IPS-NIHi7 (cell line): ENCODE data around the gene GOLGA6L7.
"Not testable (repeated sequence)": the region's sequence is repeated elsewhere in the genome, so short reads cannot be mapped to it uniquely, and the experiment has no call there.

Experiments
- DNase-seq: peaks from one replicate; pipeline ENCODE4 v3.0.0; 2012; ENCODE audit warnings: mixed read lengths; ENCODE audit errors: extremely low spot score

The GOLGA6L7 gene

DNA sequence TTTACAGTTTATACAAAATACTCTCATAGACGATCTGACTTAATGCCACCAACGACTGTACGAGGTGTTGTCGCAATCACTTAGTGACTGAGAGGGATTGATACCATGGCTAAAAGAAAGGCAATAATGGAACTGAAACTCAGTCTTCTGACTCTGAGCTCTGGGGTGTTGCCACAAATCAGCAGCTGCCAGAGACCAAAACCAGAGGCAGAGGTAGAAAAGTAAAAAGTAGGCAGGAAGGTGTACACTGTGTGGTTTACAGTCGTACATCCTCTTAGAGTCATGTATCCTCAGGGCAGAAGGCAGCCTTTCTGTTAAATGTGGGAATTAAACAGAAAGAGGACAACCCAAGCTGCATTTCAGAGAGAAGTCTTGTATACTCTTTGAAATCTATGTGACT is 1.2 kb downstream of the GOLGA6L7 start:
- not testable (repeated sequence) for DNase-seq

DNA sequence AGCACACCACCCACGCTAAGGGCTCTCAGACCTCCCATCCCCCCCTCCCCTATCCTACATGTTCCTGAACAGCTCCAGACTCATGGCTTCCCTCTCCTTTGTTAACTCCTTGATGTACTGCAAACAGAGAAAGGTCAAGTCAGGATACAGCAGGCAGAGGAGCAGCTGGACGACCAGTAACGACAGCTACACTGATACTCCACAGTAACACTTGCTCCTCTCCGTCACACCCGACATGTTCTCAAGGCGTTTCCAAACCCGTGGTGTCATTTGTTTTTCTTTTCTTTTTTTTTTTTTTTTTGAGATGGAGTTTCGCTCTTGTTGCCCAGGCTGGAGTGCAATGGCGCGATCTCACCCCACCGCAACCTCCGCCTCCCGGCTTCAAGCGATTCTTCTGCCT is 4.3 kb downstream of the GOLGA6L7 start:
- DNase-seq, result not testable (repeated sequence)

DNA sequence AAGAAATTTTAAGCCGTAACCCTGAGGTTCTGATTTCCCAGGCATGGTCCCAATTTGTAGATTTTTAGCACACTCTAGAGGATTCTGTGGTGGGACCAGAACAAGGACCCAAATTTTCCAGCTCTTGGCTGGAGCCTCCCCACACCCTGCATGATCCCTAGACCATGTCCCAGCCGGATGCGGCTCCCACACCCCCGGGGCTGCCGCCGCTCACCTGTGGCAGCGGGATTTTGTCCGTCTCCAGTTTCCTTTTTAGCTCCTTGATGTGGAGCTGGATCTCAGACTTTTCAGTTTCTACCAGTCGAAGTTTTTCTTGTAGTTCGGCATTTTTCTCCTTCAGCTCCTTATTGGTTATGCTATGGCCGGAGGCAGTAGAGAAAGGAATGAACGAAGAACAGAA is 4.9 kb downstream of the GOLGA6L7 start:
- DNase-seq, result not testable (repeated sequence)

DNA sequence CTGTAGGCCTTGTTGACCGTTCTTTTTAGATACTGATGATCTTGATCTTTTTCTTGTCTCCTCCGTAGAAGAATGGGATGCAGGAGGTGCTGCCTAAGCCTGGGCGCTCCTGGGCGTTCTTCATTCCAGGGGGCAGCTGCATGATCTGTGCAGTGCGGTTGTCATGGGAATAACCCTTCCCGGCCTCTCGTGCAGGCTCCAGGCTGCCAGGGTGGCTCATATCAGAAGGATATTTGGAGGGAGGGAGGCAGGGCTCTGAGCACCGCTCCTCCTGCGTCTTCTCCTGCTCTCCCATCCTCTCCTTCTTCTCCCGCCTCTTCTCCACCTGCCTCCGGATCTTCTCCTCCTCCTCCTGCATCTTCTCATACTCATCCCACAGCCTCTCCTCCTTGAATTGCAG is 6.2 kb downstream of the GOLGA6L7 start:
- DNase-seq, result not testable (repeated sequence)

DNA sequence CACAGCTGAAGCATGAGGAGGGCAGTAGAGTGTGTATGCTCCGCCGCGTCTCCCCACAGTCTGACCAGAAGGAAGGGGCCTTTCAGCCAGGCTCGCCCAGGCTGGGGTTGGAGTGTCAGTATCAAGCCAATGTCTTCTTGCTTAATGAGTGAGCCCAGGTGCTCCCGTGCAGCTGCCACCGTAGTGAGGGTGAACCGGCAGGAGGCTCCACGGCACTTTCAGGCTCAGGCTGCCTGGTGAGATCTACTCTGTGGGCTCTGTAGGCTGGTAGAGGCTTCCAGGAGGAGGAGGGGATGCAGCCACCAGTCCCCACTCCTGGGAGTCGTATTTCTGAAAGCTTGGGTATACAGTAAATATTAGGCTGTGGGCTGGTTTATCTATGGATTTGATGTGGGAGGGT is 8.2 kb downstream of the GOLGA6L7 start:
- DNase-seq, result not testable (repeated sequence)

DNA sequence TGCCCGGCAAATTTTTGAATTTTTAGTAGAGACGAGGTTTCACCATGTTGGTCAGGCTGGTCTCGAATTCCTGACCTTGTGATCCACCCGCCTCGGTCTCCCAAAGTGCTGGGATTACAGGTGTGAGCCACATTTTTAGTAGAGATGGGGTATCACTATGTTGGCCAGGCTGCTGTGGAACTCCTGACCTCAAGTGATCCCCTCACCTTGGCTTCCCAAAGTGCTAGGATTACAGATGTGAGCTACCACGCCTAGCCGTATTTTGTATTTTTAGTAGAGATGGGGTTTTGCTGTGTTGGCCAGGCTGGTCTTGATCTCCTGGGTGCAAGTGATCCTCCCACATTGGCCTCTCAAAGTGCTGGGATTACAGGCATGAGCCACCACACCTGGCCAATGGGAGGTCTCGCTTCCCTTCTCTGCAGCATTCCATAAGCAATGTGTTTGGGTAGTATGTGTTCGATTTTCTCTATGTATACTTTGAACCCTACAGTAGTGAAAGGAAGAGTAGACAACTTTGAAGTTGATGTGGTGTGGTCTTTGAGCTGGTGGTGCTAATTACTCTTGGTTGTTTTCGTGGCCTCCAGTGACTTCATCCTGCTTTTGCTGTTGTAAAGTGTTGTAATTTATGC is 13.4 kb downstream of the GOLGA6L7 start:
- not testable (repeated sequence) for DNase-seq

DNA sequence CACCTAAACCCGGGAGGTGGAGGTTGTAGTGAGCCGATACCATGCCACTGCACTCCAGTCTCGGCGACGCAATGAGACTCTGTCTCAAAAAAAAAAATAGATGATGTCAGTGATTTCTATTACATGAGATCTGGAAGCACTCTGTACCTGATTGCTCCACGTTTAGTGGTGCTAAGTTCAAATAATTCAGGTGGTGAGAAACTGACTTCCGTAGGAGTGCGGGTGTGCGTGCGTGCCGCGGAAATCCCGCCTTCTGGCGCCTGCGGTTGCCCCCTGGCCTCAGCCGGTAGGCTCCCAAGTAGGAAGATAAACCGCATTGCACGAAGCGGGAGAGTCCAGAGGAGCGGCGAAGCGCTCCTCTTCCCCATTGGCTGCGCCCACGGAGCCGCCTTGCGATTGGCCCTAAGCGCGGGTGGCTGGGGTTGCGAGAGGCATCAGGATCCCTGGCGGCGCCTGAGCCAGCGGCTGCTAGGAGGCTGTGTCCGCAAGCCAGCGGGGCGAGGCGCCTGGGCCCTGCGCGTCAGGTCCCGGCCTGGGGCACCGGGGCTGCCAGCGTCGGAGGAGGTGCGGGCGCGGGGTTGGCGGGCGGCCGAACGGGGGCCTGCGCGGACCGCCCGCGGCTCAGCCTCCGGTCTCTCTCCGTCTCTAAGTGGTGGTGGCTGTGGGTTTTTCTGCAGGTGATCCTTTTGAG is 16.4 kb downstream of the GOLGA6L7 start:
- peak; percentile 83 for DNase-seq

DNA sequence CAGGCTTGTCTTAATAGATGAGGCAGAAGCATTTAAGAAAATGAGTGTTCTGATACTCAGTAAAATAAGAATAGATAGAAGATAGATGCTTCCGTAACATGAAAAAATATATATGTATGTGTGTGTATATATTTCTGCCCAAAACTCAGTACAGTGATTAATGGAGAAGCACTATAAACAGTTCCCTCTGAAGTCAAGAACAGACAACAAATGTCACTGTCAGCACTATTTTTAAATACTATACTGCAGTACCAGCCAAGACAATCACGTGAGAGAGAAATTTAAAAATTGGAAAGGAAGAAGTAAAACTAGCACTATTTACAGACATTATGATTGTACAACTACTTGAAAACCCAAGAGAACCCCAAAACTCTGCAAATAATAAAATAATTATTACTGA is 27.0 kb downstream of the GOLGA6L7 start:
- not testable (repeated sequence) for DNase-seq

DNA sequence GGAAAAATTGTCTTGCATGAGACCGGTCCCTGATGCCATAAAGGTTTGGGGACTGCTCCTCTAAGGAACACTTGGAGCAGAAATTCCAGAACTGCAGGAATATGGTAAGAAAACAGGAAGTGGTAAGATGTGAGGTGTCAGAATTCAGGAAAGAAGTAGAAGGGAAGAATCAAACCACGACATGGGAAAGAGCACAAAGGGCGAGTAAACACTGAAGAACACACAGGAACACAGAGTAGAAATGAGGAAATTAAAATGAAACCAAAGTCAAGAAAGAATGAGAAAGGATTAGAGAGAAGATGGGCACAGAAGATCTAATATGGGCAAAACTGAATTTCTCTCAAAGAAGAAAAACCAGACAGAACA is 28.5 kb downstream of the GOLGA6L7 start:
- not testable (repeated sequence) for DNase-seq

DNA sequence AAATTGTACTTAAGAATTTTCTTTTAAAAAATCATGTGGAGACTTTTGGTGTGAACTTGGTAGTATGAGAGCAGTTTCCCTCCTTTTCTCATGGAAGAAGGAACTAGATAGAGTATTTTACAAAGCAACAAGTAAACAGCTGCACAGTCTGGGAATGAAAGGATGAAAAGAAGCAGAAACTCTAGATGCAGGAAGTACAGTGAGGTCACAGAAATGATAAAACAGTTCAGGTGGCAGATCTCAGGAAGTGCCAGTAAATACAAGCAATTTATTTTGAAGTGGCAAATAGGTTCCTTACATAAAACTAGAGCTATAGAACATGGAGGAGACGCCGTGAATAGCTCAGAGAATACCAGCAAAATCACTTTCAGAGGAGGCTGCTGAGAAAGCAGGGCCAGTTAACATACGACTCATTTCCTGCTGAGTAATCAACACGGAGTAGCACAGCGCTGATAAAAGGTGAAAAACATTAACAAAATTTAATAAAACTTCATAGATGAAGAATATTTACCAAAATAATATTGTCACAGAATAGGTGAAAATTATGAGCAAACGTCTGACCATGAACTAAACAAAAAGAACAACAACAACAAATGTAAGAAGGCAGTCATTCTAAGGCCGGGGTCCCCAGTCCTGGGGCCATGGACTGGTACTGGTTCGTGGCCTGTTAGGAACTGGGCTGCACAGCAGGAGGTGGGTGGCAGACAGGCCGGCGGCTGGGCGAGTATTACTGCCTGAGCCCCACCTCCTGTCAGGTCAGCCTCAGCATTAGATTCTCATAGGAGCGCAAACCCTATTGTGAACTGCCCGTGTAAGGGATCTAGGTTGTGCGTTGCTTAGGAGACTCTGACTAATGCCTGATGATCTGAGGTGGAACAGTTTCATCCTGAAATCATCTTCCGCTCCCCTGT is 29.2 kb downstream of the GOLGA6L7 start:
- DNase-seq, result not testable (repeated sequence)

DNA sequence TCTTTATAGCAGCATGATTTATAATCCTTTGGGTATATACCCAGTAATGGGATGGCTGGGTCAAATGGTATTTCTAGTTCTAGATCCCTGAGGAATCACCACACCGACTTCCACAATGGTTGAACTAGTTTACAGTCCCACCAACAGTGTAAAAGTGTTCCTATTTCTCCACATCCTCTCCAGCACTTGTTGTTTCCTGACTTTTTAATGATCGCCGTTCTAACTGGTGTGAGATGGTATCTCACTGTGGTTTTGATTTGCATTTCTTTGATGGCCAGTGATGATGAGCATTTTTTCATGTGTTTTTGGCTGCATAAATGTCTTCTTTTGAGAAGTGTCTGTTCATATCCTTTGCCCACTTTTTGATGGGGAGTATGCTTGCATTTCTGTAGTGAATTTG is 30.3 kb downstream of the GOLGA6L7 start:
- not testable (repeated sequence) for DNase-seq

DNA sequence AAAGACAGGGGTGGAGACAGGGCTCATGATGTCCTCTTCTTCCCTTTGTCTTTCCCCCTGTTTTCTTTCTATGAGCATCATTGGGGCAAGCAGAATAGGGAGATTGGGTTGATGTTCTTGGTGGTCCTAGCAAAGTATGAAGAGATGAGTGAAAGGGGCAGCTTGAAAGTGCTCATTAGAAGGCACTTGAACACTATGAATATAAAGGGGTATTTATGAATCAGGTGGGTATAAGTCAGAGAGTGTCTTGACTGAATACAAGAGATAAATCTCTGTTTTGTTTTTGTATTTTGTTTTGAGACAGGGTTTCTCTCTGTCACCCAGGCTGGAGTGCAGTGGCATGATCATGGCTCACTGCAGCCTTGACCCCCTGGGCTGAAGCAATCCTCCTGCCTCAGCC is 34.4 kb downstream of the GOLGA6L7 start:
- not testable (repeated sequence) for DNase-seq

DNA sequence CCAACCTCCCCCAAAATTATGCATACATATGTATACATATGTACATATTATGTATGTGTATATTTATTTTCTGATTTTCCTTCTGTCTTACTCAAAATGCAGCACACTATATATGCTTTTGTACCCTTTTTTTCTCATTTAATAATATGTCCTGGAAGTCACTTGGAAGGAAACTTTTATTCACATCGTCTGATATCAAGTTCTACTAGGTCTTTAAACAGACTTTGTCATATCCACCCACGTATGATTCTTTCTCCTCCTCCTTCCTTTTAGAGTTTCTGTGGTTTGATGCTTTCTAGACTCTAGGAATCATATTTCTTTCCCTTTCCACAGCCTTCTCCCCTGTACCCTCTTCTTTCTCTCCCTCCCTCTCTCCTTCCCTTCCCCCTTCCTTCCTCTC is 35.1 kb downstream of the GOLGA6L7 start:
- DNase-seq, result not testable (repeated sequence)

DNA sequence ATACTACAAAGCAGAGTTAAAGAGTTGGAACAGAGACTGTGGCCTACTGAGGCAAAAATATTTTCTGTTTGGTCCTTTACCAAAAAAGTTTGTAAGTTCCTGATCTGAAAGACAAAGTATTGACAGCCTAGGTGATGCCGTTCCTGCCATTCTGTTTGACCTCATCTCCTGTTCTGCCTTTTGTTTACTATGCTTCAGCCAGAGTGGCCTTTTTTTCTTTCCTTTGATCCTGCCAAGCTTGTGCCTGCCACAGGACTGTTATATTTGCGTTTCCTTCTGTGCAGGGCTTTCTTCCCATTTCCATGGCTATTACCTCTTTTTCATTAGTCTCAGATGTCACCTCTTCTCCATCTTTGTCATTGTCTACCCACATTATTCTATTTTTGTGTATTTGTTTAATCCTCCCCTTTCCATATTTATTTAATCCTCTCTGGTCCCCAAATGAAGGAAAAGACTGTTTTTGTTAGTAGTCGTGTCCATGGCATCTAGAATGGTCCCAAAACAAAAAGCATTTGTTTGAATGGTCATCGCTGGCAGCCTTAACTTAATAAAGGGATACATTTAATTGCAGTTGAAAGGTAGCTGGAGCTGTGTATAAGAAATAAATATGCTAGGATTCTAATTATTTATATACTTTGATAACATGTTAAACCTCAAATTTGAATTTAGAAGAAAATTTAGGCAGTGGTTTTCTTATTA is 36.4 kb downstream of the GOLGA6L7 start:
- not testable (repeated sequence) for DNase-seq

DNA sequence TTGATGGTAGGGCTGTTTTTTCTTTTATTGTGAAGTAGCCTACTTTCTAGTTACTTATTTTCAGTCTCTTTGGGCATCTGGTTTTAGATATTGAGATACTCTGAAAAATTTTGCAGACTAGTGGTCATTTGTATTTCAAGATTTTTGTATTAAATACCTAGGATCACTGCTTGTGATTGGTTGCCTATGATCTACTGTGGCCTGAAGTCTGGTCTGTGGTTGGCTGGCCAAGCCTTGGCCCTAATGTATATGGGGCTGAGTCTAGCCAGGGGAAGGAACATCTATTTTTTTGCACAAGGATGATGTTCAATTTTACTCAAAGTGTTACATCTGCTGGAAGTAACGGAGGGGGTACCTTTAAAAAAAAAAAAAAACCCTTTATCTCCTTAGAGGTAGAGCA is 38.0 kb downstream of the GOLGA6L7 start:
- not testable (repeated sequence) for DNase-seq

DNA sequence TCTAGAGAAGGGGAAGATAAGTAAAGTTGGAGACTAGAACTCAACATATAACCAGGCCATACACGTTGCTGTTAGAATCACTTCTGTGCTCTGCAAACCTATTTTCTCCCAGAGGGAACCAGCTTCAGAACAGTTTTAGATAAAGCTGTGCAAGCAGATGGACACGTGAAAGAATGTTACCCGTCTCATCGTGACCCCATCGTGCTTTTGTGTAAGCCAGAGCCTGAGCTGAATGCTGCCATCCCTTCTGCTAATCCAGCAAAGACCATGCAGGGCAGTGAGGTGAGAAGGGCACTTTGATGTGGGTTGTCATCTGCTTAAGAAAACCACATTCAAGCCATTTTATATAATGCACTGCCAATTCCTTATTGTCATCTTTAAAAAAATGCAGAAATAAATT is 40.3 kb downstream of the GOLGA6L7 start:
- DNase-seq, result not testable (repeated sequence)

DNA sequence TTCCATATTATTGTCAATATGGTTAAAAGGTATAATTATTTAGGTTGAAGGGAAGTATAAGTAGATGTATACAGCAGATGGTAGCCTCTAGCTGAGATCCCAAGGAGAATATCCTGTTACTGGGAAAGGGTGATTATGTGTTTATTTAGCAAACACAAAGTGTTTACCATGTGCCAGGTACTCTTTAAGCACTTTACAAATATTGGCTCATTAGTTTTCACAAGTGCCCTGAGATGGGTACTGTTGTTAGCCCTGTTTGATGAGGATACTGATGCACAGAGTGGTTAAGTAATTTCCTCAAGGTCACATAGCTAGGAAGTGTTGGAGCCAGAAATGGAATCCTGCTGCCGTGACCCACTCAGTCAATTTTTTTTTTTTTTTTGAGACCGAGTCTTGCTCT is 48.1 kb downstream of the GOLGA6L7 start:
- not testable (repeated sequence) for DNase-seq

DNA sequence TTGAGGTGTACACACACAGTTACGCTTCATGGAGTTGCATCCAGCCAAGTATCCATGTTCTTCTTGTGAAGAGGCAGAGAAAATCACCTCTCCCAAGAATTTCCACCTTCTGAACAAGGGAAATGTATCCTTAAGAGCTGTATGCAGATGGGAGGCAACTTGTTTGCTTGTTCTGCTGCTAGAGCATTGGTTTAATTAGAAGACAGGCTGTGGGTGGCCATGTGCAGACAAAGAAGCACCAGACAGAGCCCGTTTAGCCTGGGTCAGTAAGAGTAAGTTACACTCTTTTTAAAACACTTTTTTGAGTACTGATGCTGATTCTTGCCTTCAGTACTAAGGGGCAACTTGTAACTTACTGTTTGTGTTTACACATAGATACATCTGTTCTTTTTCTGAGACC is 50.2 kb downstream of the GOLGA6L7 start:
- DNase-seq, result not testable (repeated sequence)

DNA sequence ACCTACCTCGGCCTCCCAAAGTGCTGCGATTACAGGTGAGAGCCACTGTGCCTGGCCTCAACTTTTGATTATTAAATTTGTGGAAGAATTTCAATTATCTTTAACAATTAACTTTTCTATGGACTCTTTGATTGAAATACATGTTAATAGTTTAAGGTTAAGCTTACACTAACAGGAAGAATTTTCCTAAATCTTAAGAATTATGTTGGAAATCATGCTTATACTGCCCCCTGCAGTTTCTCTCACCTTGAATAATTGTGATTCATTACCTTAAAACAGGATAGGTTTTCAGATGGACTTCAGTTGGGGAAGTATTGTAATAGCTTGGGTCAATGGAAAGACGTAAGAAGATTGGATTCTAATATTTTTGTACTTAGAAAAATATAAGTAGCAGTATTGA is 54.2 kb downstream of the GOLGA6L7 start:
- DNase-seq, result not testable (repeated sequence)
